ENCODE measurements around the gene SIX5. TPM values are rescaled to one million over a fixed set of nuclear protein-coding genes. Genes with fewer than 3 reads are reported as not detected.

Gene SIX5
- 24.6 and 28.0 TPM in 2 replicates for total RNA-seq

GRCh38 chr19:45768984-45769782 lies at the start of gene SIX5:
SIX5 (minus strand) TSS chr19:45769252; CDS start chr19:45768844, 408 bp downstream.

GRCh38 chr19:45814851-45815480 lies 45.9 kb upstream of the SIX5 start, which contains the start of gene RSPH6A:
RSPH6A (minus strand) TSS chr19:45815308; CDS start chr19:45815176, 132 bp downstream.

GRCh38 chr19:45792470-45793177 lies 23.6 kb upstream of the SIX5 start, which contains the start of gene DMWD:
DMWD (minus strand) TSS chr19:45792845; CDS start chr19:45792756, 89 bp downstream.

GRCh38 chr19:45782162-45782691 lies 13.2 kb upstream of the SIX5 start, which contains the start of gene DMPK:
DMPK (minus strand) TSS chr19:45782490; CDS start chr19:45782352, 138 bp downstream.

GRCh38 chr19:45733160-45733810 lies 35.8 kb downstream of the SIX5 start, which contains the start of gene MEIOSIN:
MEIOSIN (plus strand) TSS chr19:45733439; CDS start chr19:45735377, 1,938 bp downstream.

GRCh38 chr19:45730368-45731288 lies 38.4 kb downstream of the SIX5 start, which contains the start of gene FBXO46:
FBXO46 (minus strand) TSS chr19:45730896; CDS start chr19:45713495, 17,401 bp downstream.

Other genes starting within 250 kb of the SIX5 start
- 9.1 and 12.1 TPM in 2 replicates for gene OPA3, start 184.4 kb downstream of the SIX5 start, total RNA-seq
- 1.8 TPM in 2 replicates for gene GPR4, start 167.0 kb downstream of the SIX5 start, total RNA-seq
- 20.5 and 31.9 TPM in 2 replicates for gene EML2, start 129.9 kb downstream of the SIX5 start, total RNA-seq
- 0.44 TPM in 1 of 2 replicates, not detected in the other for gene GIPR, start 101.0 kb downstream of the SIX5 start, total RNA-seq
- 212 and 276 TPM in 2 replicates for gene SNRPD2, start 77.3 kb downstream of the SIX5 start, total RNA-seq
- gene QPCTL, start 76.6 kb downstream of the SIX5 start, total RNA-seq, result 8.9 and 10.8 TPM in 2 replicates
- 8.4 and 10.4 TPM in 2 replicates for gene FBXO46, start 38.4 kb downstream of the SIX5 start, total RNA-seq
- not detected in 2 replicates for gene MEIOSIN, start 35.8 kb downstream of the SIX5 start, total RNA-seq
- 14.4 and 14.8 TPM in 2 replicates for gene DMPK, start 13.2 kb upstream of the SIX5 start, total RNA-seq
- 18.8 and 19.0 TPM in 2 replicates for gene DMWD, start 23.6 kb upstream of the SIX5 start, total RNA-seq
- gene RSPH6A, start 46.1 kb upstream of the SIX5 start, total RNA-seq, result not detected in 2 replicates
- gene SYMPK, start 93.9 kb upstream of the SIX5 start, total RNA-seq, result 25.6 and 31.4 TPM in 2 replicates
- gene FOXA3, start 95.1 kb upstream of the SIX5 start, total RNA-seq, result not detected in 2 replicates
- 30.3 and 30.5 TPM in 2 replicates for gene IRF2BP1, start 116.9 kb upstream of the SIX5 start, total RNA-seq
- gene MYPOP, start 133.4 kb upstream of the SIX5 start, total RNA-seq, result 3.7 and 4.0 TPM in 2 replicates
- gene NANOS2, start 145.5 kb upstream of the SIX5 start, total RNA-seq, result not detected in 2 replicates
- 0.24 and 0.31 TPM in 2 replicates for gene NOVA2, start 204.6 kb upstream of the SIX5 start, total RNA-seq
- gene CCDC61, start 226.2 kb upstream of the SIX5 start, total RNA-seq, result 8.8 and 9.6 TPM in 2 replicates